HG02938 (cell line): ENCODE results near the gene NAXE.
"Not testable (repeated sequence)": the region's sequence is repeated elsewhere in the genome, so short reads cannot be mapped to it uniquely, and the experiment has no call there.

Experiments used
- ATAC-seq: cut with Tn5 transposase; IDR thresholded peaks from one replicate; pipeline ENCODE4 v1.9.1; 2021; ENCODE audit warnings: mild to moderate bottlenecking, moderate library complexity; ENCODE audit not compliant: unreplicated experiment

The NAXE gene

DNA sequence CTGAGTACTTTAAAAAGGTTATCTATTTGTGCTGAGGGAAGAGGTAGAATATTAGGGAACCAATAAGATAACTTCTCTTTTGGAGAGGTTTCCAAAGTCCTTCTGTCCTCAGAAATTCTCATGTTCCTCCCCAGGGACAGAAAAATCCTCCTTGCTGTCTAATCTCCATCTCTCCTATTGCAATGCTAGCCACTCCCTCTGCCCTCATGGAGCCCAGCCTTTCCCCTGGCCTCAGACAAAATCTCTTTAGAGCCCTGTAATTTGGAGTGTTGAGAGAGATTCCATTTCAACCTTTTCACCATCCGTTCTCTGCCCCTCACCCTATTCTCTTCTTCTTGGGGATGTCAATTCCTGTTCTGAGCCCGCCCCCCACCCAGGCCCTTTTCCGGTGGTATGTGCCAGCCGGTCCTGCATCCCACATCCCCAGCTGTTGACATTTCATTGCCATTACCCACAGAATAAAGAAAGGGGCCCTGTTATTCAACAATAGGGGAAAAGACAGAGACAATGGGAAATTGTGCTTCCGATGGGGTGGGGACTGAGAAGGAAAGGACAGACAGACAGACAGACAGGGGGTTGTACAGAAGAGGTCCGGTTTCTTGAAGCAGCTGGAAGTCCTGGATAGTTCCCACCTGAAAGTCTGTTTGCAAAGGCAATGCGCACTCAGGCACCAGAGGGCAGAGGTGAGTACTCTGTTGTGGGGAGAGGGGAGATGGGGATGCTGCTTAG lies 27.4 kb downstream of the NAXE start, which contains the start of gene HAPLN2:
Gene HAPLN2 (plus strand): TSS at position 563 of the 729 bp plus-strand sequence. CDS start 4,076 bp downstream, outside the sequence.
- ATAC-seq: no peak

DNA sequence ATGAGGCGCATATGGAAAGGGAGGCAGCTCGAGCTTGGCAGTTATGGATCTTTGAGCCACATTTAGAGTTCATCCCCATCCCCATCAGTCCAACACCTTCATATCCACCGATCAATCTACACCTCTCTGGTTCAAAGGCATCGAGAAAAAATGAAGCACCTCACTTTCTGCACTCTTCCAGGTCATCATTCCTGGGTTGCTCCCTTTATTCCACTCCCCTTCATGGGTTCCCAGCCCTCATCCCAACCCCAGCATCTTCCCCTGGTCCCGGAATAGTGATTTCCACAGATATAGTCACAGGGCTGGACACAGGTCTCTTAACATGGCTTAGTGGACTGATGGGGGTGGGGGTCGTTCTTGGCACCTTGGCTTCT lies 28.0 kb downstream of the NAXE start:
- no peak for ATAC-seq

DNA sequence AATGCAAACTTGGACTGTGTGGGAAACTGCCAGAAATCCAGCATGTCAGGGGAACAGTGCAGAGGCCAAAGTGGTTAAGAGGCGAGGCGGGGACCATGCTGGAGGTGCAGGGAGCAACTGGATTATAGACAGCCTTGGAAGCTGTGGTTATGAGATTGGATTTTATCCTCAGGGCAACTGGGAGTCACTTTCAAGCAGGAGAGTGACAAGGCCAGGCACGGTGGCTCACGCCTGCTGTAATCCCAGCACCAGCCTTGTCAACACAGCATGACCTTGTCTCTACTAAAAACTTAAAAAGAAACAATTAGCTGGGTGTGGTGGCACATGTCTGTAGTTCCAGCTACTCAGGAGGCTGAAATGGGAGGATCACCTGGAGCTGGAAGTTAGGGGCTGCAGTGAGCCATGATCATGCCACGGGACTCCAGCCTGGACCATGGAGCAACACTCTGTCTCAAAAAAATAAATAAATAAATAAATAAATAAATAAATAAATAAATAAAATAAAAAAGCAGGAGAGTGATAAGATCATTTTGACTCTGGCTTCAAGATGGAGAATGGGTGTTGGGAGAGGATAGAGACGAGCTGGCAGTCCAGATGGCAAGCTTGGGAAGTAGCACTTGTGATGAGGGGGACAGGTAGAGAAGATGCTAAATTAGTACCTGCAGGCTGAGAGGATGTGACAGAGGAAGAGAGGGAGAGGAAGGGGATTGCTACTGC lies 31.2 kb downstream of the NAXE start:
- no peak for ATAC-seq

- ATAC-seq: no peak
Observed at GRCh38 chr1:156623946-156624813, 32.6 kb downstream of the NAXE start.

- no peak for ATAC-seq
Observed at GRCh38 chr1:156624814-156625435, 33.3 kb downstream of the NAXE start.

- no peak for ATAC-seq
Observed at GRCh38 chr1:156625436-156626078, 34.0 kb downstream of the NAXE start.

- no peak for ATAC-seq
Observed at GRCh38 chr1:156626079-156626438, 34.5 kb downstream of the NAXE start.

DNA sequence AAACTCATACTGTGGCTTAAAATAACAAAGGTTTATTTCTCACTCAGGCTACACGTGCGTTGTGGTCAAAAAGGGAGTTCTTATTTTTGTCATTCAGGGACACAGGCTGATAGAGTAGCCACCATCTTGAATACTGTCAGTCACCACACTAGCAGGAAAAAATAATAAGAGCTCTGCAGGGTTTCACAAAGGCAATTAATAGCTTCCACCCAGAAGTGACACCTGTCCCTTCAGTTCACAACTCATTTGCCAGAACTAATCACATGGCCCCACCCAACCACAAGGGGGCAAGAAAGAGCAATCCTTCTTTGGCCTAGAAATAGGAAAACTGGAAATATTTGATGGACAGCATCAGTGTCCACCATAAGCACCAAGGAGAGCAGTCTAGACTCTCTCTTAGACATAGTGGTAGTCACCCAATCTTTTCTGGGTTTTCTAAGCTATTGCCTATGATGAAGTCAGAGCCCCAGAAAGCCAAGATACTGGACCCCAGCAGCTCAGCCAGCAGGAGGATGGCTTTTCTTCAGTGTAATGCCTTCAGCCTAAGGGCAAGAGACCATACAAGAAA lies 35.8 kb downstream of the NAXE start:
- no peak for ATAC-seq

GRCh38 chr1:156629823-156630449 lies 38.4 kb downstream of the NAXE start:
- no peak for ATAC-seq

- not testable (repeated sequence) for ATAC-seq
Observed at GRCh38 chr1:156631152-156631551, 39.6 kb downstream of the NAXE start.

DNA sequence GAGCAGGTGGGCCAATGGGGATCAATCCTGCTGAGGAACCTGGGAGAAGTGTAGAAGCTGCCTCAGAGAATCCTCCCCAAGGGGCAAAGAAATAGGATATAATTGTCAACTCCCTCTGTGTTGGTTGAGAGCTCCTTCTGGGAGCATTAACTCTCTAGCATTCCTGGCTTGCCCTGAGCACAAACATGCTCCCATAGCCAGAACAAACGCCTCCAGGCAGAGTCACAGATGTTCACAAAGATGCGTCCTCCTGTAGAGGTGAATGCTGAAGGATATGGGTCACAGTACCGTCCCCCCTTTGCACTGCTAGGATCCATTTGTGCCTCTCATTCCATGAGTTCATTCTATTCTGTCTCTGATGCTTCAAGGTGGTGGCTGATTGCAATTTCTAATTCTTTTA lies 40.8 kb downstream of the NAXE start:
- no peak for ATAC-seq

GRCh38 chr1:156638189-156638985 lies 46.8 kb downstream of the NAXE start:
- ATAC-seq: no peak

- no peak for ATAC-seq
Observed at GRCh38 chr1:156639601-156640101, 48.1 kb downstream of the NAXE start.

DNA sequence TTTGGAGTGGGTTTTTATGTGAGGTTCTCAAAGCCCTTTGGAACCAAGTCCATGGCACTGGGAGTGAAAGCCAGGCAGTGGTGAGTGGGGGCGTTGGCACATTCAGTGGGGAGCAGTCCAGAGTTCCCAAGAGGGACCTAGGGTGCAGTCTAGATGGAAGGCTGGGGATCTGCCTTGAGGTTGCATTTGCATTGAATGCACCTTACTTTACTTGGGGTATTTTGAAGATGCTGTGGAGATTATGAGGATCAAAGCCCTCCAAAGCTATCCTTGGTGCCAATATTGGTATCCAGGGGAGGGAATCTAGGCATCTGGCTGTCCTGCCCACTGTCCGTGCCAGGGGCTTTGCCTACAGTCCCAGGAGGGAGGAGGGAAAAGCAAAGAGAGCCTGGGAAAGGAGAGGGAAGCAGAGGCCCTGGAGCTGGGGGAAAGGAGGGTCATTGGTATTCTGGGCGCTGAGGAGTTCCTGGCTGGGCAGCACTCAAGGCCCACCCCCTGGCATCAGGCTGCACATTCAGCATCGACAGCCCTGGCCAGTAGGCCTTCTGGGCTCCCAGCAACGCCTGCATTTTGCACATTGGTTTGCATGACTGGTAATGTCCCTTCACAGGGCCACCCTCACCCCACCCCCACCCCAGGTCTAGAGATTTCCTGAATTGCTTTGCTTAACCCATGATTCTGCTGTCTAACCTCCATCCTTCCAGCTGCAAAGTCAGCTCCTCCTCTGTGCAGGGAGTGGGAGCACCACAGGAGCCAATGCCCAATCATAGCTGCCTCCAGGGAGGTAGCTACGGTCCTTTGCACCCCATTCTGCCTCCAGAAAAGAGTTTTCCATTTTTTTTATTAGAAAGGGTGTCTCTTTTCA lies 49.5 kb downstream of the NAXE start:
- ATAC-seq: no peak

DNA sequence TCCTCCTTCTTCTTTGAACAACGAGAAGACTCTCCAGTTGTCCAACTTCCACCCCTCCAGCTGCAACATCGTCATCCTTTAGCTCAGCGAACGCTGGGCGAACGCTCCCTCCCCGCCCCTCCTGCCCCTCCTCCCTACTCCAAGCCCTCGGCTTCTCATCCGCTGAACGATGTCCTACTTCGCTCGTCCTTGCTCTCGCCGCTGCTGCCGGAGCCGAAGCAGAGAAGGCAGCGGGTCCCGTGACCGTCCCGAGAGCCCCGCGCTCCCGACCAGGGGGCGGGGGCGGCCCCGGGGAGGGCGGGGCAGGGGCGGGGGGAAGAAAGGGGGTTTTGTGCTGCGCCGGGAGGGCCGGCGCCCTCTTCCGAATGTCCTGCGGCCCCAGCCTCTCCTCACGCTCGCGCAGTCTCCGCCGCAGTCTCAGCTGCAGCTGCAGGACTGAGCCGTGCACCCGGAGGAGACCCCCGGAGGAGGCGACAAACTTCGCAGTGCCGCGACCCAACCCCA lies 50.2 kb downstream of the NAXE start, which contains the start of gene BCAN:
Gene BCAN (plus strand): TSS at position 357 of the 504 bp plus-strand sequence. CDS start 3,938 bp downstream, outside the sequence.
- ATAC-seq: no peak

DNA sequence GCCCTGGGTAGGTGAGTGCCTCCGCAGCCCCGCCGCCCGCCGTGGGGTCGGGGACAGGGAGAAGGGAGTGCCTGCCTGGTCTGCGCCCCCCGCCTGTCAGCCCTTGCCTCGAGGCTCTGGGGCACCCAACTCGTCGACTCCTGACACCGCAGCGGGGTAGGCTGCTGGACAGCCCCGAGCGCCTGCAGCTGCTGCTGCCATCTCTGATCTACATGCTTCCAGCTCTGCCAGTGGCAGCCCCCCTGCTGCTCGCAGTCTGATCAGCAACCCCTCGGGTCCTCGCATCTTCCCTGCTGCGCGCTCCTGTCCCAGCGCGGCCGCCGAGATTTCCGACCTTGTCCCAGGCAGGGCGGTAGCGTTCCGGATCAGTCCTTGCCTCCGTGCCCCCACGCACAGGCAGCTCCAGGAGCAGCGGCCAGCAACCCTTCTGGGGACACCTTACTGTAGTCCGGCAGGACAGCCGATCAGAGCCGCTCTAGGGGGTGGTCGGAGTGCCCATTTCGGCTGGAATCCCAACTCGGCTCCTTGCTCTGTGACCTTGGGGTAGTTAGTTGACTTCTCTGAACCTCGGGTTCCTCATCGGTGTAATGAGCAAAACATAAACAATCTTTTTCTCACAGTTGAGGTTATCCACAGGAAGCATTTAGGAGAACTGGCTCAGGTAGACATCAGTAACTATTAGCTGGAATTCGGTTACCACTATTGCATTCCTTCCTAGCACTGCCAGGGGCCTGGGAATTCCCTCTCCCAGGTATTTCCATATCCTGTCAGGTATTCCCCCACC lies 50.9 kb downstream of the NAXE start:
- no peak for ATAC-seq
